Mesodermal cell (in vitro differentiated cells): ENCODE results near the gene NRXN2.
A peak's percentile ranks its signal among the peaks of the same experiment; 100 is the strongest.

Source experiments
- H3K27ac ChIP-seq: 2 replicates; pipeline ENCODE4 v1.7.0; 2013; ENCODE audit warnings: mild to moderate bottlenecking, low read depth, low read length, moderate library complexity; ENCODE audit not compliant: severe bottlenecking
- H3K36me3 ChIP-seq: 2 replicates; pipeline ENCODE4 v1.7.1; 2013; ENCODE audit warnings: mild to moderate bottlenecking, low read length, moderate library complexity; ENCODE audit not compliant: control insufficient read depth, insufficient read depth
- H3K4me1 ChIP-seq: one replicate; pipeline ENCODE4 v1.7.1; 2013; ENCODE audit warnings: mild to moderate bottlenecking, low read length; ENCODE audit not compliant: insufficient read depth, control insufficient read depth, poor library complexity, severe bottlenecking
- H3K4me3 ChIP-seq: 2 replicates; pipeline ENCODE4 v1.7.0; 2013; ENCODE audit warnings: low read length, control low read depth, mild to moderate bottlenecking; ENCODE audit not compliant: insufficient read depth, poor library complexity, severe bottlenecking; ENCODE audit errors: extremely low read depth
- H3K9me3 ChIP-seq: 2 replicates; pipeline ENCODE4 v1.7.1; 2013; ENCODE audit warnings: mild to moderate bottlenecking, low read length, moderate library complexity; ENCODE audit not compliant: control insufficient read depth
- WGBS, 2 experiments: methylation state at CpG; one replicate each; pipeline ENCODE4 v1.1.5; 2013; ENCODE audit warnings: missing lambda C conversion rate in 2 of 2; ENCODE audit not compliant: insufficient coverage in 2 of 2; 5-methylcytosine and 5-hydroxymethylcytosine counted together

The NRXN2 gene

GRCh38 chr11:64765291-64765850 lies 42.4 kb upstream of the NRXN2 start:
- Histone ChIP-seq H3K9me3 (no peaks in the 10 kb centered on the region), H3K4me1 (peaks cover 44% of the 10 kb centered on the region), H3K27ac (no peak overlapping the region), H3K4me3 (no peak overlapping the region), H3K36me3 (peaks cover 82% of the 10 kb centered on the region)
- WGBS, 2 experiments, result 95 to 97% methylated on average over 15 to 23 of the region's 30 CpGs

- peak overlapping the region; percentile 72 for H3K27ac ChIP-seq
- WGBS, 2 experiments, result 95% methylated on average over 4 to 7 of the region's 8 CpGs
- H3K36me3 ChIP-seq, result peaks cover 76% of the 10 kb centered on the region
- peaks cover 49% of the 10 kb centered on the region for H3K4me1 ChIP-seq
- no peaks in the 10 kb centered on the region for H3K9me3 ChIP-seq
- no peak overlapping the region for H3K4me3 ChIP-seq
Measured at GRCh38 chr11:64764753-64765152, 41.8 kb upstream of the NRXN2 start.

DNA sequence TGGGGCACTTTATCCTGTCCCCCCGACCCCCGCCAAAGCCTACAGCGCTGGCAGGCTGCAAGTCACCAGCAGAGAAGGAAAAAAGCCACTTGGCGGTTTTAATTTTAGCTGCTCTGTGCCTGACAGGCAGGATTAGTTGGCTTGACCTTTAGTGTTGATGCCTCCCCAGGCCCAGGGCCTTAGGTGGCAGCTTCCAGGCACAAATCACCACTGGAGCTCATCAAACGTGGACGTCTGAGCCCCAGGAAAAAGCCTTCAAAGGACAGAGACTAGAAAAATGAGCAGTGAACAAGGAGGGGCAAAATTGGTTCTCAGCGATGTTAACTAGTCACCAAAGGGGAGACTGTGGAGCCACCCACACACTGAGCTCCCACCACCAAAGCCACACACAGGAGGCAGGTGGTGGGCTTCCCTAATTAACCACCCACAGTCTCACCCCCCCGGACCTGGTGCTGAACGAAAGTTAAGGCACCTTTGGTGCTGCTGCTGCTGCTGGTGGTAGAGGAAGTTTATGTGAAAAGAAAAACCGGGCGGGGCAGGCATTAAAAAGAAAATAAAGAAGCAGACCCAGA lies 41.1 kb upstream of the NRXN2 start:
- Histone ChIP-seq H3K4me3 (no peak overlapping the region), H3K4me1 (peaks cover 56% of the 10 kb centered on the region), H3K36me3 (peaks cover 70% of the 10 kb centered on the region), H3K9me3 (no peaks in the 10 kb centered on the region), H3K27ac (peak overlapping the region; percentile 72)
- WGBS, 2 experiments, result 91% methylated on average over 5 to 6 of the region's 11 CpGs

DNA sequence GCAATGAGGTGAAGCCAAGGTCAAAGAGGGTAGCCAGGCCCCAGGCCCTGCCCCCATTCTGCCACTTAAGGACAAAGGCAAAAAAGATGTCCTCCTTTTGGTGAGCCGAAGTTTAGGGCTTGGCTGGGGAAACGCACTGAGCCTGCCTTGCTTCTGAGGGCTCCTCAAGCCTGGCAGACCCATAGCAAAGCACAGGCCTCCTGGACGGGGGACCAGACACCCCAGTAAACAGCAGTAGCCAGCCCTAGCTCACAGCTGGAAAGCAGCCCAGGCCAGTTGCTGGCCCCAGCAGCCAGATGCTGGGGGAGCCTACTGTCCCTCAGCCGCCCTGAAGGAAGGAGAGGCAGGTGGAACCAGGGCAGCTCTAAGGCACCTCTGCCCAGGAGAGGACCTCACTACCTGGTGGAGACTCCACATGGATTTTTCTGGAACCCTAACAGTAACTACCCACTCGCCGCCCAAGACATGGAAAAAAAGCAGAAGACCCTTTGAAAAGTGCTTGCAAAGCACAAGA lies 40.6 kb upstream of the NRXN2 start:
- Histone ChIP-seq H3K27ac (peak overlapping the region; percentile 72), H3K4me3 (no peak overlapping the region), H3K36me3 (peaks cover 65% of the 10 kb centered on the region), H3K4me1 (peaks cover 58% of the 10 kb centered on the region), H3K9me3 (no peaks in the 10 kb centered on the region)
- 80 to 82% methylated on average over 5 to 6 of the region's 6 CpGs for WGBS, 2 experiments

DNA sequence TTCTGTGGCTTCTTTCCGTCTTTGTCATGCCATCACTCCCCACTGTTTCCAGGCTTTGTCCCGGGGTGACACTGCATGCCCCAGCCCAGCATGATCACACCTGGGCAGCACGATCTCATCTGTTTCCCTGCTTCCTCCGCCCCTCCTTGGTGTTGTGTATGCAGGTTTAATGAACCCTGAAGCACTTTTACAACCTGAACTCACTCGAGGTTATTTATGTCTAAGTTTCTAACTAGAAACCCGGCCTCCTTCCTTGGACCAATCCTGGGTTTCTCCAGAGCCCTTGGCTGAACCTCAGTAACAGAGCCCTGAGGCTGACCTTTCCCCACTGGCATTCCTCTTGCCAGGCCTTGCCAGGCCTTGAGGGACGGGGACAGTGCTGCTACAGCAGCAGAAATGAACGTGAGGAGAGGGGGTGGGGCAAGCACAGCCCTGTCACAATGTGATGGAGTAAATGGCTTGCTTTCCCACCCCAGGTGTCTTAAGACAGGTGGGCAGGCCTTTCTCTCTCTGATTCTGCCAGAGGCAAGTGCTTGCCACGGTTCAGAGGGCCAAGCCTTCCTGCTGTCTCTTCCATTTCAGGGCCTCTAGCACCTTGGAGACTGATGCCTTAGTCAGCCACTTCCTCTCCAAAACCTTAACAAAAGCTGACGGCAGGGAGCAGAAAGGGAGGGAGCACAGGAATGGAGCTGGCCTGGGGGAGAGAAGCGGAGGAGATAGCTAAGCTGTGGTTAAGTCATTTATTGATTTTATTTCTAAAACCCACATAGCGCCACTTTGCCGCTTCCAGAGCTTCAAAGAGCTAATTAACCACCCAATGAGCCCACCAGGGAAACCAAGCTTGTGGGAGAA lies 39.9 kb upstream of the NRXN2 start:
- WGBS, 2 experiments, result 60 to 64% methylated on average over 5 to 7 of the region's 13 CpGs
- Histone ChIP-seq H3K9me3 (no peaks in the 10 kb centered on the region), H3K27ac (peak overlapping the region; percentile 72), H3K4me3 (no peak overlapping the region), H3K36me3 (peaks cover 58% of the 10 kb centered on the region), H3K4me1 (peaks cover 58% of the 10 kb centered on the region)

DNA sequence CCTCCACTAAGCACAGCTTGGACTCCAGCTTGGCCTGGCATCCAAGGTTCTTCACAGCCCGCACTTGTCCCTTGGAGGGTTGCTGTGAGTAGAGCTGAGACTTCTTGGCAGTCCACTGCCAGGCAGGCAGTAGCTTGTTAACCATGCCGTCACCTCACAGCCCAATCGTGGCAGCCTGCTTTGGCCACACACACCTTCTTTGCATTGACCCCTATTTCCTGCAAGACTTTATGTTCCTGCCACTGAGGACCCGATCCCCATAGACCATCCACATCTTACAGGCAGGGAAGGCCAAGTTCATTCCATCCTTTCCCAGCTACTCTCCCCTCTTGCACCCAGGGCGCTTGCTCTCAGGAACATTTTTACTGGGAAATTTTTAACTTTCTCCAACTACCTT lies 39.3 kb upstream of the NRXN2 start:
- WGBS, 2 experiments, result 87 to 90% methylated on average over 5 of the region's 5 CpGs
- Histone ChIP-seq H3K36me3 (peaks cover 51% of the 10 kb centered on the region), H3K4me1 (peaks cover 54% of the 10 kb centered on the region), H3K4me3 (no peak overlapping the region), H3K9me3 (no peaks in the 10 kb centered on the region), H3K27ac (peak overlapping the region; percentile 29)

DNA sequence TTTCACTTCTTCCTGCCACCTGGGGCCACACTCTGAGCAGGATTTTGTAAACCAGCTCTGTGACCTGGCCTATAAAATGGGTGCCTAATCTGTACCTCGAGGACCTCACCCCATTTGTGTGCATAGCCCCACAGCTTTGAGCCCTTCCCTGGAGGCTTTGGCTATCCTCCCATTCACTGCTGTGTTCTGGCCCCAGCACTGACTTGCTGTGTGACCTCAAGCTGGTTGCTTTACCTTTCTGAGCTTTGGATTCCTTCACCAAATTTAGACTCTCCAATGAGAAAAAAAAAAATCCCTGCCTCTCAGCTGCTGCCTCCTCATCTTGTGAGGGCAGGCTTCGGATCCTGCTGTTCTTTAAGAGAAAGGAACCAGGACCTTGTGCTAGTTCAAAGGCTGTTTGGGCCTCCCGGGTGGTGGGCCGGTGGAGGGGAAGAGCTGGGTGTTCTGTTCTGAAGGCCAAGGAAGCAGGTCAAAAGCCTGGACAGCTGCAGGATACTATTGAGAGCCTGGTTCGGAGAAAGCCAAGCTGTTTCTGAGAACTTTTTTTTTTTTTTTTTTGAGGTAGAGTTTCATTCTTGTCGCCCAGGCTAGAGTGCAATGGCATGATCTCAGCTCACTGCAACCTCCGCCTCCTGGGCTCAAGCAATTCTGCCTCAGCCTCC lies 37.9 kb upstream of the NRXN2 start:
- Histone ChIP-seq H3K4me1 (peaks cover 48% of the 10 kb centered on the region), H3K4me3 (no peak overlapping the region), H3K27ac (no peak overlapping the region), H3K9me3 (no peaks in the 10 kb centered on the region), H3K36me3 (peaks cover 41% of the 10 kb centered on the region)
- 82 to 86% methylated on average over 4 to 7 of the region's 7 CpGs for WGBS, 2 experiments

DNA sequence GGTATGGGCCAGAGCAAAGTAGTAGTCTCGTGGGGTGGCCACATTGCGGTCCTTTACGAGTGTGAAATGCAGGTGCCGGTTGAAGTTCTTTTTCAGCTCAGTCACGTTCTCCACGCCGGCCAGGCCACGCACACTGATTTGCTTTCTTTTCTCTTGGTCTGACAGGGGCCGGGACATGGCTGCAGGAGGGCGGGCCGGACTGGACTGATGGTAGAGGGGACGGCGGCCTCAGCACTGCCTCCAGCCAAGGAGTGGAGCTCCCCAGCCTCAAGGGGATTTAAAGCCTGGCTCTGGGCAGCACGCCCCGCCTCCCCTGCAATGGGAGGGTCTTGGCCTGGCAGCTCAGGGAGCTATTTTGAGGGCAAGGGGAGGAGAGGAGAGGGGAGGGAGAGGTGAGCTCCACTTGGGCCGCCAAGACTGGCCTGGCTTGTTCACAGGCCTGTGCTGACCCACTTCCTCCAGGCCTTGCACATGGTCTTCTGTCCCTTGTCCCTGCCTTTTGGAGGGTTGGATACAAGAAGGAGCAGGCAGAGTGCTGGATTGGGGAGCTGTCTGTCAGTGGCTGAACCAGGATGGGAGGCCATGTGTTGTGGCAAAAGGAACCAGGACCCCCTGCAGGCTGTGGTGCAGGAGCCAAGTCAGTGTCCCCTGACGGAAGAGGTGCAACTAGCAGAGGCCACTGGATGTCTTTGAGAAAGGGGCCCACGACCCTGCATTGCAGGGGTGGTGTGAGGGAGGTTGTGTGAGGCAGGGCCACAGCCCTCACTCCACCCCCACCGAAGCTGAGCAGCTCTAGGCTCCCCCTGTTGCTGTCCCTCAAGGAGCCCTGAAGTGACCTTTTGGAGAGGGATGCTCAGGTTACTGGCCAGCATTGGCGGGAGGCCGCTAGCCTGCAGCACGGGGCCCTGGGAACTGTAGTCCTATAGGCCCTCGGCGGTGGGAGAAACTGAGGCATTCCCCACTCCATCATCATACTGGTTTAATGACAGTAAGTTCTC lies 37.0 kb upstream of the NRXN2 start, which contains the start of gene PYGM:
Gene PYGM (minus strand): TSS at position 253 of the 998 bp plus-strand sequence. CDS start 76 bp downstream, at position 177.
- H3K4me1 ChIP-seq, result peaks cover 42% of the 10 kb centered on the region
- H3K9me3 ChIP-seq, result no peaks in the 10 kb centered on the region
- H3K36me3 ChIP-seq, result peaks cover 32% of the 10 kb centered on the region
- 38 to 47% methylated on average over 12 to 17 of the region's 24 CpGs for WGBS, 2 experiments
- H3K4me3 ChIP-seq, result no peak within 1 kb of the TSS
- H3K27ac ChIP-seq, result peak within 1 kb of the TSS; percentile 57

GRCh38 chr11:64759131-64759721 lies 36.2 kb upstream of the NRXN2 start:
- 80 to 86% methylated on average over 12 to 21 of the region's 21 CpGs for WGBS, 2 experiments
- Histone ChIP-seq H3K36me3 (peaks cover 24% of the 10 kb centered on the region), H3K27ac (peak overlapping the region; percentile 57), H3K9me3 (no peaks in the 10 kb centered on the region), H3K4me3 (no peak overlapping the region), H3K4me1 (peaks cover 34% of the 10 kb centered on the region)
